ENCODE data around the gene IREB2.
"Not testable (repeated sequence)": the region's sequence is repeated elsewhere in the genome, so short reads cannot be mapped to it uniquely, and the experiment has no call there.

Gene IREB2

DNA sequence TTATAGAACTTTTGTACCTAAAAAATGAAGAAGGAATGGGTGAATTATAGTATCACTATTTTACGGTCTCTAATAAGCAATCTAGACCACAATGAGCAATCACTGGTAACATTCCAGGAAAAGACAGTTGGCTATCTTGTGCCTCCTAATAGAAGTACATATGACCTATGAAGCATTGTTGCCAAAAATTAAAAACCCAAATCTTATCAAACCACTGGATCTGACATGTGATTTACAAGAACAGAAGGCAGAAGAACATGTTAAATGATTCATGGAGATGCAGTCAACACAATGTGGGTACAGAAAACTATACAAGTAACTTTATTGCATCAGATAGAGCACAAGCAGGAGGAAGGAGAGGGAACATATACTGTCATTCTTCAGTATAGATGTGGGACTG is 54.9 kb downstream of the IREB2 start:
- DNase-seq, result no peak

DNA sequence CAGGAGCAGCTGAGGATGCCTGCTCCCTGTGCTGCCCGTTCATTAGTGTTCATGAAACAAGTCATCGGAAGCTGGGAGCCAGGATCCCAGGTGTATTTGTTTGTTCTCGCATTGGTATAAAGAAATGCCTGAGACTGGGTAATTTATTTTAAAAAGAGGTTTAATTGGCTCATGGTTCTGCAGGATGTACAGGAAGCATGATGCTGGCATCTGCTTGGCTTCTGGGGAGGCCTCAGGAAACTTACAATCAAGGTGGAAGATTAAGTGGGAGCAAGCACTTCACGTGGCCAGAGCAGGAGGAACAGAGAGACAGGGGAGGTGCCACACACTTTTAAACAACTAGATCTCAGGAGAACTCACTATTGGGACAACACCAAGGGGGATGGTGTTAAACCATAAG is 63.8 kb downstream of the IREB2 start:
- DNase-seq, result no peak

GRCh38 chr15:78502641-78503040 is 64.6 kb downstream of the IREB2 start:
- DNase-seq, result no peak

- peak; percentile 93 for DNase-seq
Measured at GRCh38 chr15:78506971-78507830, 69.2 kb downstream of the IREB2 start, which contains the start of gene HYKK. Gene HYKK, plus strand, starts transcription at chr15:78507577. Its CDS starts 5,512 bp downstream, at chr15:78513089.

GRCh38 chr15:78507831-78508160 is 69.8 kb downstream of the IREB2 start:
- DNase-seq, result no peak

GRCh38 chr15:78508272-78508671 is 70.3 kb downstream of the IREB2 start:
- no peak for DNase-seq

DNA sequence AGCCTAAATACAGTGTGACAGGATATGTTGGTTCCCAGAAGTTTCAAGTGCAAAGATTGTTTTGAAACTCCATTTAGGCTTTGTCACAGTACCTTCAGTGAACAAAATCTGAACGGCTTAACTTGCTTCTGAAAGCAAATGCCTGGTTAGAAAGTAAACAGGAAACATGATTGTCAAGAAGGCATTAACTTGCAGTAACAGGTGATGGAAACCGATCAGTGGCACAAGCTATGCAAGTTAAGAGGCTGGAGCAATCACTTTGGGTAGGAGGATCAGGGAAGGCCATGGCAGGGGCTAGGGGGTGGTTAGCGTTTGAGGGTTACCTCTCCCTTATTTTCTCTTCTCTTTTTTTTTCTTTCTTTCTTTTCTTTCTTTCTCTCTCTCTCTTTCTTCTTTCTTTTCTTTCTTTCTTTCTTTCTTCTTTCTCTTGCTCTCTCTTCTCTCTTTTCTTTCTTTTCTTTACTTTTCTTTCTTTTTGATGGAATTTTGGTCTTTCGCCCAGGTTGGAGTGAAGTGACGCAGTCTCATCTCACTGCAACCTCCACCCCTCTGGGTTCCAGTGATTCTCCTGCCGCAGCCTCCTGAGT is 71.8 kb downstream of the IREB2 start:
- no peak for DNase-seq

DNA sequence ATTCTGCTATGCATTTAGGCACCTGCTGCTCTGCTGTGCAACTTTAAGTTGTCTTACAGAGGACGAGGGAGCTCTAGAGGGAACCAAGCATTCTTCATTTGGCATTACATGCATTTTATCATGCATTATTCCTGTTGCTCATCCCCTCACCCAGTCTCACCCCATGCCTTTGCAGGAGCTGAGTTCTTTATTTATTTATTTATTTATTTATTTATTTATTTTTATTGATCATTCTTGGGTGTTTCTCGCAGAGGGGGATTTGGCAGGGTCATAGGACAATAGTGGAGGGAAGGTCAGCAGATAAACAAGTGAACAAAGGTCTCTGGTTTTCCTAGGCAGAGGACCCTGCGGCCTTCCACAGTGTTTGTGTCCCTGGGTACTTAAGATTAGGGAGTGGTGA is 82.0 kb downstream of the IREB2 start:
- not testable (repeated sequence) for DNase-seq

DNA sequence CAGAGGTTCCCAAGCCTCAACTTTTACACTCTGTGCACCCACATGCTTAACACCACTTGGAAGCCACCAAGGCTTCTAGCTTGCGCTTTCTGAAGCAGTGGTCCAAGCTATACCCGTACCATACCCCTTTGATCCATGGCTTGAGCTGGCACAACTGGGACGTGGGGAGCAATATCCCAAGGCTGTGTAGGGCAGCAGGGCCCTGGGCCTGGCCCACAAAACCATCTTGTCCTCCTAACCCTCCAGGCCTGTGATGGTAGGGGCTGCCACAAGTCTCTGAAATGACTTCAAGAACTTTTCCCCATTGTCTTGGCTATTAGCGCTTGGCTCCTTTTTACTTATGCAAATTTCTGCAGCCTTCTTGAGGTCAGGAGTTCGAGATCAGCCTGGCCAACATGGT is 86.2 kb downstream of the IREB2 start:
- DNase-seq, result no peak

- no peak for DNase-seq
Measured at GRCh38 chr15:78527325-78527724, 89.3 kb downstream of the IREB2 start.

- DNase-seq, result no peak
Measured at GRCh38 chr15:78533331-78533730, 95.3 kb downstream of the IREB2 start.

- DNase-seq, result no peak
Measured at GRCh38 chr15:78536134-78536533, 98.1 kb downstream of the IREB2 start.

DNA sequence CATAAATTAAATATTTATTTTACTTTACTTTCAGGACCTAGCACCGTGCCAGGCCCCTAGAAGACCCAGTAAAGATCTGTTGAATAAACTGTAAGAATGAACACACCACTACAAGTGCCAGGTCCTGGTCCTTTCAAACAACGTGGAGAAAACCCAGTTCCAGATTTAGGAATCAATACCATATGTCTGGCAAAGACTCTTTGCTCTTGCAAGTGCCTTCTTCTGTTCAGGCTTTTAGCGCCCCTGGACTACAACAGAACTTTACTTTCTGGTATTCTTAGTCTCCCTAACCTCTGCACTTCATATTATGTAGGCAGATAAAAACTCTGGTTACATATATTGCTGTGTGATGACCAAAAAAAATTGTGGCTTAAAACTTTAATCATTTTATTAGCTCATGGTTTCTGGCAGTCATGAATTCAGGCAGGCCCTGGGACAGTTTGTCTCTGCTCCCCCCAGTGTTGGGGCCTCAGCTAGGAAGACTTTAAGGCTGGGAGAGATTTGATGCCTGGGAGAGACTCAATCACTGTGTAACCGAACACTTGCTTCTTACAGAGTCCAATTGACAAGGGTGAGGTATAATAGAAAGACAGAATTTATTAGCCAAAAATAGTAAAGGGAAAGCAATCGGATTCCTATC is 99.4 kb downstream of the IREB2 start:
- DNase-seq, result no peak

- no peak for DNase-seq
Measured at GRCh38 chr15:78538358-78538757, 100.3 kb downstream of the IREB2 start.

GRCh38 chr15:78539464-78540140 is 101.6 kb downstream of the IREB2 start:
- not testable (repeated sequence) for DNase-seq

DNA sequence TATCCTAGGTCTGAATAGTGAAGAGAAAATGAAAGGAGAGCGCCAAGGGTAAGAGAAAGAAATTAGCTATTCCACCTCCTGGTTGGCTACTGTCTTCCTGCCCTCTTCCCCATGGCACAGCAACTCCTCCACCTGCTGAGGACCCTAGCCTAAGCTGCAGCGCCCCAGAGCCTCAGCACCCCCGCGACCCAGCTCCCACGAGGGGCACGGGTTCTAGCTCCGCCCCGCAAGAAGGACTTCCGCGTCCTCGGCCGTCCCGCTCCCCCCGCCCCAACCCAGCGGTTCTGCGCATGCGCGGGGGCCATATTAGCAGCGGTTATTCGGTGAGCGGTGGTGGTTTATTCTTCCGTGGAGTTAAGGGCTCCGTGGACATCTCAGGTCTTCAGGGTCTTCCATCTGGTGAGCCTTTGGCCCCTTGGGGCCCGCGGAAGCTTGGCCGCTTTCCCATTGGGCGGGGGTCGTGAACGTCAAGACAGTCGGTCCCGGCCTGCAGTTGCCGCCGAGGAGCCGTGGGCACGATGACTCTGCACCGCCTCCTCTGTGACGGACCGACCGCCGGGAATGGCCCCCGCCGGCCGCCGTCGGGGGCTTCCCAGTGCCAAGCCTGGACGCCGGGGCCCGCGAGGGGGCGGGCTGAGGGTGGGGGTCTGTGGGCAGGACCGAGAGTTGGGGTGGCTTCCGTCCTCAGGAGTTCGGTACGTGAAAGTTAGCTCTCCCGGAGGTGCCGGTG is 102.3 kb downstream of the IREB2 start, which contains the start of gene PSMA4:
Gene PSMA4, plus strand, starts transcription at position 304 of the 730 bp plus-strand sequence. CDS start 1,484 bp downstream, outside the sequence.
- DNase-seq, result peak; percentile 55

- no peak for DNase-seq
Measured at GRCh38 chr15:78540871-78541743, 103.1 kb downstream of the IREB2 start.

DNA sequence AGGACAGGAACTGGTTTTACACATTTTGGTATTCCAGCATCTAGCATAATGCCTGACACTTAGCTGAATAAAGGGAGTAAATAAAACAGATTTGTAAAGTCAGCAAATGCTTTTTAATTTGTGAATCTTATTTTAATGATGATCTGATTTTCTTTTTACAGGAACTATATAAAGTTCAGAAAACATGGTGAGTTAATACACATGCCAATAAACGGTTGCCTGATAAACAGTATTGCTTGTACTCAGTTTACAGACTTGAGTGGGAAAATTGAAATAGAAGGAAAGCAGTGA is 103.7 kb downstream of the IREB2 start:
- no peak for DNase-seq

DNA sequence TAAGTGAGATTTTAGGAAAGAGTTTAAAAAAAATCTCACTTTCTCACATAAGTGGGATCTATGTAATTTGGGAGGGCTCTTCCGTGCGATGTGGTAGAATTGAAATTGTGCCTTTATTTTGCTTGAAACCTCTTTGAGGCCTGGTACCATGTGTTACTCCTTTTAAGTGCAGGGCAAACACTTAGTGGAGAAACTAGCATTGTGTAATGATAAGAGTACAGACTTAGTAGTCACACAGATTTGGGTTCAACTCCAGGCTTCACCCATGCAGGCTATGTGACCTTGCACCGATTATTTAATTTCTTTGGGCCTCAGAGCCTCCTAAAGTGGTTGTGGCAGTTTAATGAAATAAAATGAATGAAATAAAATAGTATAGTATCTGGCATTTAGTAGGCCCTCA is 104.6 kb downstream of the IREB2 start:
- no peak for DNase-seq

DNA sequence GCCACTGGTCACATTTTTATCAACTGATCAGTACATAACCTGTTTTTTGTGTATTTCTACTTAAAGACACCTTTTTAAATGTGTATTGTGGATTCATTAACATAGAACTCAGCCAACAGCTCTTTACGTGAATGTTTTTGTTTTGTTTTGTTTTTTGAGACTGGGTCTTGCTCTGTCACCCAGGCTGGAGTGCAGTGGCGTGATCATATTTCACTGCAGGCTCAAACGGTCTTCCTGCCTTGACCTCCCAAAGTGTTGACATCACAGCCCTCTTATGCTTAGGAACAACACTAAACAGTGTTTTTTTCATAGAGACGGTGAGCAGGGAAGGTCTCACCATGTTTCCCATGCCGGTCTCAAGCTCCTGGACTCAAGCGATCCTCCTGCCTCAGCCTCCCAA is 112.2 kb downstream of the IREB2 start:
- DNase-seq, result no peak

DNA sequence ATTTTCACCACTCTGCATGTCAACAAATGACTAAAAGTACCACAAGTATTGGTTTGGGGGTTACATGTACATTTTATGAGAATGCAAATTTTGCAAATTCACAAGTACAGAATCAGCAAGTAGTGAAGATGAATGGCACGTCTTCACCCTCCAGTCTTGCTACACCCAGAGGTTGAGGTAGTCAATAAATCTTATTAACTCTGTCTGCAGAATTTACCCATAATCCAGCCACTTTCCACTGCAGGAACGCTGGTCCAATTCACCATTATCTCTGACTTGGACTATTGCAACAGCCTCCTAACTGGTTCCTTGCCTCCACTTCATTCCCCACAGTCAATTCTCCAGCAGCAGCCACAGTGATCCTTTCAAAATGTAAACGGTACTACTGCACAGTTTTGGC is 112.8 kb downstream of the IREB2 start:
- no peak for DNase-seq

Measured in NCI-H446 treated with DMSO at 0.1 percent for 48 hours (cell line).